GM12892 (cell line): ENCODE data around the gene CYP46A1.

Source experiments
- POLR2A ChIP-seq: IDR thresholded peaks from 2 replicates; pipeline ENCODE4 v1.6.1; 2011; ENCODE audit warnings: low read depth, low read length, control low read depth
- POLR2AphosphoS5 ChIP-seq: IDR thresholded peaks from 2 replicates; pipeline ENCODE4 v1.6.1; 2011; ENCODE audit warnings: low read depth, low read length, control low read depth
- TAF1 ChIP-seq: IDR thresholded peaks from 2 replicates; pipeline ENCODE4 v1.6.1; 2011; ENCODE audit warnings: low read depth, mild to moderate bottlenecking, control low read depth, low read length, borderline replicate concordance

GRCh38 chr14:99707420-99707819 lies 23.3 kb downstream of the CYP46A1 start:
- TF ChIP-seq POLR2A: no peak
- TF ChIP-seq POLR2AphosphoS5: no peak
- no peak for TF ChIP-seq TAF1
